ENCODE results near the gene CNST. TPM values are rescaled to one million over a fixed set of nuclear protein-coding genes. Genes with fewer than 3 reads are reported as not detected.

CNST gene
- total and polyA plus RNA-seq, 2 of the 13 experiments (the other 11 are each of a cell fraction or from before 2014, with no cell fraction given) = 6.3 to 12.4 TPM

DNA sequence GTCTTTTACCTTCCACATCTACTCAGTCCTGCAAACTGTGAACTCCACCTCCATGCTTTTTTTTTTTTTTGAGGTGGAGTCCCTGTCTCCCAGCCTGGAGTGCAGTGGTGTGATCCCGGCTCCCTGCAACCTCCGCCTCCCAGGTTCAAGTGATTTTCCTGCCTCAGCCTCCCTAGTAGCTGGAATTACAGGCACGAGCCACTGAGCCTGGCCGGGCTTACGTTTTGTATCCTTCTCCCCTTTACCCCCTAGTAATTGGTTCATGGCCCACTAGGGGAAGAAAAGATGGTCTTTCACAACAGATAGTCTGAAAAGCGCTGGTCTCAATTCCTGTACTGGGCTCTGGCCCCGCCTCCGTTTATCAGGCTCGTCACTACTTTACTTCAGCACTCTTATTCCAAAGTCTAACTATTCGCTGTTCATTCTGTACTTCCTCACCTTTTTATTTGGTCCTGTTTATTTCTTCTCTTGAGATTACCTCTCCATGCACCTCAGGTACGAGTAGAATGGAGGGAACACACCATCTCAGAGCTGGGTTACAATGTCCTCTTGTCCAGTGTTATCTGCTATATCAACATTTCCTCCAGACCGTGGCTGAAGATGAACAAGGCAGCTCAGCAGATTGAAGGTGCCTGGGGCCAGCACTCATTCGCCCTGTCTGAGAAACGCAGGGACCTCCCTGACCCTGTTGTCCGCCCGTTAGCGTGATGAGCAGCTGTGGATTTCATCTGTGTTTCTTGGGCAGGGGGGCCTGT is 16.2 kb downstream of the CNST start (continued):
- TF ChIP-seq, protein P1, sequence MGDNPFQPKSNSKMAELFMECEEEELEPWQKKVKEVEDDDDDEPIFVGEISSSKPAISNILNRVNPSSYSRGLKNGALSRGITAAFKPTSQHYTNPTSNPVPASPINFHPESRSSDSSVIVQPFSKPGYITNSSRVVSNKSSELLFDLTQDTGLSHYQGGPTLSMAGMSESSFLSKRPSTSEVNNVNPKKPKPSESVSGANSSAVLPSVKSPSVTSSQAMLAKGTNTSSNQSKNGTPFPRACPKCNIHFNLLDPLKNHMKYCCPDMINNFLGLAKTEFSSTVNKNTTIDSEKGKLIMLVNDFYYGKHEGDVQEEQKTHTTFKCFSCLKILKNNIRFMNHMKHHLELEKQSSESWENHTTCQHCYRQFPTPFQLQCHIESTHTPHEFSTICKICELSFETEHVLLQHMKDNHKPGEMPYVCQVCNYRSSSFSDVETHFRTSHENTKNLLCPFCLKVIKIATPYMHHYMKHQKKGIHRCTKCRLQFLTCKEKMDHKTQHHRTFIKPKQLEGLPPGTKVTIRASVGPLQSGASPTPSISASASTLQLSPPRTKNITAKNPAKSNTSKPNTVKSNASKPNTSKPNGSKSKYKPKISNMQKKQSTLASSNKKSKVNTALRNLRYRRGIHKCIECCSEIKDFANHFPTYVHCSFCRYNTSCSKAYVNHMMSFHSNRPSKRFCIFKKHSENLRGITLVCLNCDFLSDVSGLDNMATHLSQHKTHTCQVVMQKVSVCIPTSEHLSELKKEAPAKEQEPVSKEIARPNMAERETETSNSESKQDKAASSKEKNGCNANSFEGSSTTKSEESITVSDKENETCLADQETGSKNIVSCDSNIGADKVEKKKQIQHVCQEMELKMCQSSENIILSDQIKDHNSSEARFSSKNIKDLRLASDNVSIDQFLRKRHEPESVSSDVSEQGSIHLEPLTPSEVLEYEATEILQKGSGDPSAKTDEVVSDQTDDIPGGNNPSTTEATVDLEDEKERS (CRISPR knock-in tag; IDR thresholded peaks at IDR 0.05) = peak; percentile 12; the same call in 1 of the 2 replicates
- TF ChIP-seq ZNF501 (CRISPR knock-in tag; IDR thresholded peaks at IDR 0.05) (0 out of 2 replicates have a peak, but pooled peaks have one; percentile 20), SOX13 (IDR thresholded peaks at IDR 0.05) (no peak), SOX13 (CRISPR knock-in tag; conservative IDR thresholded peaks at IDR 0.05 in 1 of 2, IDR thresholded peaks at IDR 0.05 in 1 of 2) (peak in 1 of 2 experiments; percentile 9; a peak in 1 of 4 replicates), GABPB1 (CRISPR knock-in tag; IDR thresholded peaks at IDR 0.05) (no peak), ZNF460 (CRISPR knock-in tag; IDR thresholded peaks at IDR 0.05; ENCODE audit: borderline replicate concordance) (0 out of 2 replicates have a peak, but pooled peaks have one; percentile 22), HOXA3 (CRISPR knock-in tag; IDR thresholded peaks at IDR 0.05) (no peak), SP4 (CRISPR knock-in tag; IDR thresholded peaks at IDR 0.05) (0 out of 2 replicates have a peak, but pooled peaks have one; percentile 55), HNRNPL (IDR thresholded peaks at IDR 0.05; ENCODE audit: low read depth, low read length) (no peak), XRCC5 (optimal IDR thresholded peaks at IDR 0.05; ENCODE audit: low read length) (peak; percentile 20), ETV6 (CRISPR knock-in tag; conservative IDR thresholded peaks at IDR 0.05) (no peak), SSRP1 (CRISPR knock-in tag; IDR thresholded peaks at IDR 0.05) (no peak; the same call in 1 of the 2 replicates), FOXC1 (CRISPR knock-in tag; IDR thresholded peaks at IDR 0.05; ENCODE audit: borderline replicate concordance) (0 out of 2 replicates have a peak, but pooled peaks have one; percentile 69), HDAC2 (CRISPR knock-in tag; IDR thresholded peaks at IDR 0.05) (peak; percentile 30; the same call in 1 of the 2 replicates), HNF4A (CRISPR knock-in tag; IDR thresholded peaks at IDR 0.05) (no peak), ZNF343 (CRISPR knock-in tag; IDR thresholded peaks at IDR 0.05) (0 out of 2 replicates have a peak, but pooled peaks have one; percentile 13), ZNF567 (CRISPR knock-in tag; IDR thresholded peaks at IDR 0.05; ENCODE audit: borderline replicate concordance) (0 out of 2 replicates have a peak, but pooled peaks have one; percentile 46)
- TF ChIP-seq, protein P2, sequence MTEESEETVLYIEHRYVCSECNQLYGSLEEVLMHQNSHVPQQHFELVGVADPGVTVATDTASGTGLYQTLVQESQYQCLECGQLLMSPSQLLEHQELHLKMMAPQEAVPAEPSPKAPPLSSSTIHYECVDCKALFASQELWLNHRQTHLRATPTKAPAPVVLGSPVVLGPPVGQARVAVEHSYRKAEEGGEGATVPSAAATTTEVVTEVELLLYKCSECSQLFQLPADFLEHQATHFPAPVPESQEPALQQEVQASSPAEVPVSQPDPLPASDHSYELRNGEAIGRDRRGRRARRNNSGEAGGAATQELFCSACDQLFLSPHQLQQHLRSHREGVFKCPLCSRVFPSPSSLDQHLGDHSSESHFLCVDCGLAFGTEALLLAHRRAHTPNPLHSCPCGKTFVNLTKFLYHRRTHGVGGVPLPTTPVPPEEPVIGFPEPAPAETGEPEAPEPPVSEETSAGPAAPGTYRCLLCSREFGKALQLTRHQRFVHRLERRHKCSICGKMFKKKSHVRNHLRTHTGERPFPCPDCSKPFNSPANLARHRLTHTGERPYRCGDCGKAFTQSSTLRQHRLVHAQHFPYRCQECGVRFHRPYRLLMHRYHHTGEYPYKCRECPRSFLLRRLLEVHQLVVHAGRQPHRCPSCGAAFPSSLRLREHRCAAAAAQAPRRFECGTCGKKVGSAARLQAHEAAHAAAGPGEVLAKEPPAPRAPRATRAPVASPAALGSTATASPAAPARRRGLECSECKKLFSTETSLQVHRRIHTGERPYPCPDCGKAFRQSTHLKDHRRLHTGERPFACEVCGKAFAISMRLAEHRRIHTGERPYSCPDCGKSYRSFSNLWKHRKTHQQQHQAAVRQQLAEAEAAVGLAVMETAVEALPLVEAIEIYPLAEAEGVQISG (CRISPR knock-in tag; IDR thresholded peaks at IDR 0.05) = 0 out of 2 replicates have a peak, but pooled peaks have one; percentile 21
- TF ChIP-seq, protein P3, sequence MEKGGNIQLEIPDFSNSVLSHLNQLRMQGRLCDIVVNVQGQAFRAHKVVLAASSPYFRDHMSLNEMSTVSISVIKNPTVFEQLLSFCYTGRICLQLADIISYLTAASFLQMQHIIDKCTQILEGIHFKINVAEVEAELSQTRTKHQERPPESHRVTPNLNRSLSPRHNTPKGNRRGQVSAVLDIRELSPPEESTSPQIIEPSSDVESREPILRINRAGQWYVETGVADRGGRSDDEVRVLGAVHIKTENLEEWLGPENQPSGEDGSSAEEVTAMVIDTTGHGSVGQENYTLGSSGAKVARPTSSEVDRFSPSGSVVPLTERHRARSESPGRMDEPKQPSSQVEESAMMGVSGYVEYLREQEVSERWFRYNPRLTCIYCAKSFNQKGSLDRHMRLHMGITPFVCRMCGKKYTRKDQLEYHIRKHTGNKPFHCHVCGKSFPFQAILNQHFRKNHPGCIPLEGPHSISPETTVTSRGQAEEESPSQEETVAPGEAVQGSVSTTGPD (CRISPR knock-in tag; IDR thresholded peaks at IDR 0.05) = no peak
- TF ChIP-seq, protein P4, sequence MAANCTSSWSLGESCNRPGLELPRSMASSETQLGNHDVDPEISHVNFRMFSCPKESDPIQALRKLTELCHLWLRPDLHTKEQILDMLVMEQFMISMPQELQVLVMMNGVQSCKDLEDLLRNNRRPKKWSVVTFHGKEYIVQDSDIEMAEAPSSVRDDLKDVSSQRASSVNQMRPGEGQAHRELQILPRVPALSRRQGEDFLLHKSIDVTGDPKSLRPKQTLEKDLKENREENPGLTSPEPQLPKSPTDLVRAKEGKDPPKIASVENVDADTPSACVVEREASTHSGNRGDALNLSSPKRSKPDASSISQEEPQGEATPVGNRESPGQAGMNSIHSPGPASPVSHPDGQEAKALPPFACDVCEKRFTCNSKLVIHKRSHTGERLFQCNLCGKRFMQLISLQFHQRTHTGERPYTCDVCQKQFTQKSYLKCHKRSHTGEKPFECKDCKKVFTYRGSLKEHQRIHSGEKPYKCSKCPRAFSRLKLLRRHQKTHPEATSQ (CRISPR knock-in tag; IDR thresholded peaks at IDR 0.05; ENCODE audit: borderline replicate concordance) = peak; percentile 19; the same call in 1 of the 2 replicates

Measured in HepG2 (cell line).